ENCODE data around the gene SVOP. TPM values are rescaled to one million over a fixed set of nuclear protein-coding genes. Genes with fewer than 3 reads are reported as not detected.

Gene SVOP
- total and polyA plus RNA-seq, 2 experiments from 2014 or later: 0.10 TPM; not detected in 1

DNA sequence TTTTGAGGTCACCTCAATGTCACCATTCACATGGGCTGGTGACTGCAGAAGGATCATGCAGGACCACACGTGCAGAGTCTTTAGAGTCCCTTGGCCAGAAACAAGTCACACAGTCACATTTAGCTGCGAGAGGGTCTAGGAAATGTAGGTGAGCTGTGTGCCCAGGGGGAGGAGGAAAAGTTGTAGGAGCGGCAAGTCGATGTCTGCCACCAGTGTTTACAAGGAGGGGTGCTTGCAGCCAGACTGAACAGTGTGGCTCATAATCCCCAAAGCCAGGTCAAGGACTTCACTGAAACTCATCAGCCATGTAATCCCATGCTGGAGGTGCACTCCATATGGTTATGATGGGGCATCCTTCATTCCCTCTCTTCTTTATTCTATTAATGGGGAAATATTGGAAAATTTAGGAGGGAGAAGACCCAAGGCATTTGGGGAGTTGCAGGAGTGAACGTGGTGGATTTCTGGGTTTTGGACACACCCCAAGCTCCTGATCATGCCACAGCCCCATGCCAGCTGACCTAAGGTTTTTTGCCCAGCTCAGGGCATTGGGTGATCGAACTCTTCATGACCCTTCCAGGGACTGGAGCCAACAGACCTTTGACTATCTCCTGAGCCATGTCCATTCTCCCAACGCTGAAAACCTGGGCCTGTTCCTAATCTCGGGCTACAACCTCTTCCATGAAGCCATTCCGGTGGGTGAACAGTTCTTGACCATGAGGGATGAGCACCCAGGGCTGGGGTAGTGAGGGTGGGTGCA is 133.8 kb downstream of the SVOP start (continued):
- TF ChIP-seq POLR2AphosphoS5 (IDR thresholded peaks at IDR 0.05; ENCODE audit: low read depth): no peak

DNA sequence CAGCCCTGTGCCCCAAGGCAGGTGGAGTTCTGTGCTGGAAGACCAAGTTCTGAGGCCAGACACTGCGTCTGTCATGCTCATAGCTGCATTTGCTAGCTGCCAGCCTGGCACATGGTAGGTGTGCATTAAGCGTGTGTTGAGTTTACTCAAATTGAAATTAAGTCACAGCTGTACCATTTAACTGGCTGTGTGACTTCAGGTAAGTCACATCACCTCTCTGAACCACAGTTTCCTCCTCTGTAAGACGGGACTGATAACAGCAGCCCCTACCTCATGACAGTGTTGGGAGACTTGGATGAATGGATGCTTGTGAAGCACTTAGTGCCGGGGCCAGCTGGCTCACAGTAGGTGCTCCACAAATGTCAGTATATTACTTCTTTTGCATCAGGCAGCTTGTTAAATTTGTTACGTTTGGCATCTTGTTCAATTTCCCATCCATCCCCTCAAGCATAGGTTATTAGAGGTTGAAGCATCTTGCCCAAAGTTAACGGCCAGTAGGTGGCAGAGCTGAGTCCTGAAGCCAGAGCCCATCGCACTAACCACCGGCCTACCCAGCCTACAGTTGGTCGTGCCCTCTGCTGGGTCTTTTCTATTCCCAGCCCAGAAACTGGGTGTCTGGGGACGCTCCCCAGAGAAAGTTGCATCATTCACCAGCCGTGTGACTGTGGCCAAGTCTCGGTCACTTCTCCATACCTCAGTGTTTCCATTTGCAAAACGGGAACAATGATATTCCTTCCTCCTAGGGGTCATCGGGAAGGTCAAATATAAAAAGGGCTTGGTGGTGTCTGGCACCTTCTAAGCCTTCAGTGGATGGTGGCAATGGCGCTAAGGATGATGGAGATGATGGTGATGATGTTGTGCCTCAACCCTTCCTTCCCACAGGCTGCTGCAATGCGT is 136.5 kb downstream of the SVOP start:
- no peaks in the 10 kb centered on the region; the same call in 1 of the 2 replicates for H3K4me1 ChIP-seq (ENCODE audit: insufficient read depth)
- no peaks in the 10 kb centered on the region for H4K20me1 ChIP-seq (replicated peaks; ENCODE audit: insufficient read depth)
- H2AFZ ChIP-seq: no peak overlapping the region
- H3K36me3 ChIP-seq (ENCODE audit: insufficient read depth): no peaks in the 10 kb centered on the region
- H3K27ac ChIP-seq (ENCODE audit: low read depth): no peak overlapping the region
- Mint-ChIP-seq H3K4me1 (peaks cover under 1% of the 10 kb centered on the region; the same call in 1 of the 3 replicates), H3K4me3 (no peak overlapping the region), H3K27ac (no peak overlapping the region), H3K27me3 (ENCODE audit: insufficient read depth, low read depth, poor library complexity) (peaks cover 8% of the 10 kb centered on the region), H3K36me3 (ENCODE audit: low read depth) (no peaks in the 10 kb centered on the region), H3K9me3 (no peaks in the 10 kb centered on the region; the same call in 2 of the 3 replicates)
- TF ChIP-seq, protein P1, sequence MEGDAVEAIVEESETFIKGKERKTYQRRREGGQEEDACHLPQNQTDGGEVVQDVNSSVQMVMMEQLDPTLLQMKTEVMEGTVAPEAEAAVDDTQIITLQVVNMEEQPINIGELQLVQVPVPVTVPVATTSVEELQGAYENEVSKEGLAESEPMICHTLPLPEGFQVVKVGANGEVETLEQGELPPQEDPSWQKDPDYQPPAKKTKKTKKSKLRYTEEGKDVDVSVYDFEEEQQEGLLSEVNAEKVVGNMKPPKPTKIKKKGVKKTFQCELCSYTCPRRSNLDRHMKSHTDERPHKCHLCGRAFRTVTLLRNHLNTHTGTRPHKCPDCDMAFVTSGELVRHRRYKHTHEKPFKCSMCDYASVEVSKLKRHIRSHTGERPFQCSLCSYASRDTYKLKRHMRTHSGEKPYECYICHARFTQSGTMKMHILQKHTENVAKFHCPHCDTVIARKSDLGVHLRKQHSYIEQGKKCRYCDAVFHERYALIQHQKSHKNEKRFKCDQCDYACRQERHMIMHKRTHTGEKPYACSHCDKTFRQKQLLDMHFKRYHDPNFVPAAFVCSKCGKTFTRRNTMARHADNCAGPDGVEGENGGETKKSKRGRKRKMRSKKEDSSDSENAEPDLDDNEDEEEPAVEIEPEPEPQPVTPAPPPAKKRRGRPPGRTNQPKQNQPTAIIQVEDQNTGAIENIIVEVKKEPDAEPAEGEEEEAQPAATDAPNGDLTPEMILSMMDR (conservative IDR thresholded peaks at IDR 0.05; ENCODE audit: low read depth in 2 of 2): peak; percentile 81 to 83
- no peak for TF ChIP-seq NANOG (IDR thresholded peaks at IDR 0.05; ENCODE audit: borderline replicate concordance)
- H3K4me3 ChIP-seq: no peak overlapping the region
- no peak overlapping the region for H3K4me2 ChIP-seq
- H3K9me2 ChIP-seq (ENCODE audit: insufficient read depth): no peaks in the 10 kb centered on the region
- peak; percentile 82 for DNase-seq (ENCODE audit: low spot score)
- H3F3A ChIP-seq (replicated peaks; ENCODE audit: low read depth): no peaks in the 10 kb centered on the region
- H3K79me2 ChIP-seq (replicated peaks; ENCODE audit: insufficient read depth): no peaks in the 10 kb centered on the region
- ATAC-seq: peak; percentile 74
- no peaks in the 10 kb centered on the region for H3K27me3 ChIP-seq (ENCODE audit: insufficient read depth)

DNA sequence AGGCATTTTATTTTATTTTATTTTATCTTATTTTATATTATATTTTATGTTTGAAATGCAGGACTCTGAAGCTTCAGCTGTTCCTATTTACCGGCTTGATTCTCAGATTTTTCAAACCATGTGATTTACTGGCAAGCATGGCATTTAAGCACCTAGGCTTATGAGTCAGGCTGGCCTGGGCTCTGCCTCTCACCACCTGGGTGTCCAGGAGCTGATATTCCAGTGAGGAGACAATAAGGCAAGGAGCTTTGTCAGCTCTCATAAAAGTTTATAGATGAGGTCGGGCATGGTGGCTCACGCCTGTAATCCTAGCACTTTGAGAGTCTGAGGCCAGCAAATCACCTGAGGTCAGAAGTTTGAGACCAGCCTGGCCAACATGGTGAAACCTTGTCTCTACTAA is 138.9 kb downstream of the SVOP start:
- no peaks in the 10 kb centered on the region for H3K9me3 Mint-ChIP-seq
- peak overlapping the region; percentile 59; the same call in 1 of the 2 replicates for H2AFZ ChIP-seq
- H3K27me3 ChIP-seq (ENCODE audit: insufficient read depth): no peaks in the 10 kb centered on the region
- H3K4me2 ChIP-seq: no peak overlapping the region
- no peaks in the 10 kb centered on the region; the same call in 1 of the 2 replicates for H3K4me1 ChIP-seq (ENCODE audit: insufficient read depth)
- no peaks in the 10 kb centered on the region for H3F3A ChIP-seq (replicated peaks; ENCODE audit: low read depth)
- H4K20me1 ChIP-seq (replicated peaks; ENCODE audit: insufficient read depth): no peaks in the 10 kb centered on the region
- H3K4me1 Mint-ChIP-seq: peaks cover 2% of the 10 kb centered on the region; the same call in 1 of the 3 replicates
- no peak overlapping the region for H3K4me3 ChIP-seq
- H3K27me3 Mint-ChIP-seq (ENCODE audit: insufficient read depth, low read depth, poor library complexity): peaks cover 7% of the 10 kb centered on the region
- ATAC-seq (no peak), DNase-seq (ENCODE audit: low spot score) (no peak)
- H3K27ac Mint-ChIP-seq: no peak overlapping the region
- no peaks in the 10 kb centered on the region for H3K9me2 ChIP-seq (ENCODE audit: insufficient read depth)
- no peak overlapping the region for H3K27ac ChIP-seq (ENCODE audit: low read depth)
- H3K36me3 Mint-ChIP-seq (ENCODE audit: low read depth): no peaks in the 10 kb centered on the region
- no peaks in the 10 kb centered on the region for H3K79me2 ChIP-seq (replicated peaks; ENCODE audit: insufficient read depth)
- no peak overlapping the region for H3K4me3 Mint-ChIP-seq
- H3K36me3 ChIP-seq (ENCODE audit: insufficient read depth): no peaks in the 10 kb centered on the region
- TF ChIP-seq JUNB (IDR thresholded peaks at IDR 0.05; ENCODE audit: unreplicated experiment) (no peak), STAT1 (IDR thresholded peaks at IDR 0.05; ENCODE audit: unreplicated experiment) (no peak), ZNF331 (CRISPR knock-in tag; IDR thresholded peaks at IDR 0.05; ENCODE audit: low read depth) (no peak), POLR2AphosphoS5 (IDR thresholded peaks at IDR 0.05; ENCODE audit: low read depth) (no peak)
- TF ChIP-seq, protein P2, sequence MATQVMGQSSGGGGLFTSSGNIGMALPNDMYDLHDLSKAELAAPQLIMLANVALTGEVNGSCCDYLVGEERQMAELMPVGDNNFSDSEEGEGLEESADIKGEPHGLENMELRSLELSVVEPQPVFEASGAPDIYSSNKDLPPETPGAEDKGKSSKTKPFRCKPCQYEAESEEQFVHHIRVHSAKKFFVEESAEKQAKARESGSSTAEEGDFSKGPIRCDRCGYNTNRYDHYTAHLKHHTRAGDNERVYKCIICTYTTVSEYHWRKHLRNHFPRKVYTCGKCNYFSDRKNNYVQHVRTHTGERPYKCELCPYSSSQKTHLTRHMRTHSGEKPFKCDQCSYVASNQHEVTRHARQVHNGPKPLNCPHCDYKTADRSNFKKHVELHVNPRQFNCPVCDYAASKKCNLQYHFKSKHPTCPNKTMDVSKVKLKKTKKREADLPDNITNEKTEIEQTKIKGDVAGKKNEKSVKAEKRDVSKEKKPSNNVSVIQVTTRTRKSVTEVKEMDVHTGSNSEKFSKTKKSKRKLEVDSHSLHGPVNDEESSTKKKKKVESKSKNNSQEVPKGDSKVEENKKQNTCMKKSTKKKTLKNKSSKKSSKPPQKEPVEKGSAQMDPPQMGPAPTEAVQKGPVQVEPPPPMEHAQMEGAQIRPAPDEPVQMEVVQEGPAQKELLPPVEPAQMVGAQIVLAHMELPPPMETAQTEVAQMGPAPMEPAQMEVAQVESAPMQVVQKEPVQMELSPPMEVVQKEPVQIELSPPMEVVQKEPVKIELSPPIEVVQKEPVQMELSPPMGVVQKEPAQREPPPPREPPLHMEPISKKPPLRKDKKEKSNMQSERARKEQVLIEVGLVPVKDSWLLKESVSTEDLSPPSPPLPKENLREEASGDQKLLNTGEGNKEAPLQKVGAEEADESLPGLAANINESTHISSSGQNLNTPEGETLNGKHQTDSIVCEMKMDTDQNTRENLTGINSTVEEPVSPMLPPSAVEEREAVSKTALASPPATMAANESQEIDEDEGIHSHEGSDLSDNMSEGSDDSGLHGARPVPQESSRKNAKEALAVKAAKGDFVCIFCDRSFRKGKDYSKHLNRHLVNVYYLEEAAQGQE (IDR thresholded peaks at IDR 0.05; ENCODE audit: unreplicated experiment): no peak

All from GM23338 (cell line).